NCI-H2196 (cell line): Measurements from ENCODE around the gene DPP4.

Source experiments
- DNase-seq: peaks from one replicate; lab custom pipeline; 2025; ENCODE audit not compliant: unreplicated experiment; lab: John Stamatoyannopoulos, UW

Gene DPP4

DNA sequence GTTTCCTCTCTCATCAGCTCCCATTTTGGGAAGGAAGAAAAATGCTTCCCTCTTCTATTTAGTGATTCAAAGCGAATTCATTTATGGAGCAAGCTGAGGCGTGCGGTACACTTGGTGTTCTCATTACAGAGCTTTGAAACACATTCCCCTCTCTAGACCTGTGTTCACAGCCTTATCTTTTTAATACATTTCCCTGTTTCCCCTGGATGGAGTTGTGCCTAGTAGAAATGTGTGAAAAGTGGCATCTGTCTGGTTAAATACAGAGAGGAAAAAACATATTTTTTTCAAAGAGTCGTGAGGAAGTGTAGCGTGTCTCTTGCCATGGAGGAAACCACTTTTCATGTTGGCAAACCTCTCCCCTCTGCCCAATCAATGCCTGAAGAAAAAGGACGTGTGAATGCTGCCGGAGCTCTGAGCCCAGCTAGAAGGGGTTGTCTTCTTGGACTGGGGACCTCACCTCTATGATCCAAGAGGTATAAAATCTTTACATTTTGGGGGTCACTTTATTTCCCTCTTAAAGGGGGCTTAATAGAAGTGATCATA is 52.4 kb downstream of the DPP4 start:
- no peak for DNase-seq

DNA sequence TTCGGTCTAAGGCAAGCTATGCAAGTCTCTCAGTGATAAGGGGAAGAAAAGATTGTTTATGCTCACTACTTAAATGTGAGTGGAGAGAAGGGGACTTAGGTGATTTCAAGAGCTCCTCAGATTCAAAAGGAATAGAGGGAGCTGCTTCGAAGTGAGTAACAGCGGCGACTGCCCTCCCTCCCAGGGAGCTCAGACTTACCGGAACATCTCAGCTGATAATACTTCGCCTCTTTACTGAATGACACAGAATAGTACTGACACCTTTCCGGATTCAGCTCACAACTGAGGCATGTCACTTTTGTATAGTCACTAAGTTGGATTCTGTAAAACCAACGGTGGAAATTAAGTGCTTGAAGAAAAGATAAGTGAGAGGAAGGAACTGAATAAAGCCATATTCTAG is 55.5 kb downstream of the DPP4 start:
- no peak for DNase-seq

DNA sequence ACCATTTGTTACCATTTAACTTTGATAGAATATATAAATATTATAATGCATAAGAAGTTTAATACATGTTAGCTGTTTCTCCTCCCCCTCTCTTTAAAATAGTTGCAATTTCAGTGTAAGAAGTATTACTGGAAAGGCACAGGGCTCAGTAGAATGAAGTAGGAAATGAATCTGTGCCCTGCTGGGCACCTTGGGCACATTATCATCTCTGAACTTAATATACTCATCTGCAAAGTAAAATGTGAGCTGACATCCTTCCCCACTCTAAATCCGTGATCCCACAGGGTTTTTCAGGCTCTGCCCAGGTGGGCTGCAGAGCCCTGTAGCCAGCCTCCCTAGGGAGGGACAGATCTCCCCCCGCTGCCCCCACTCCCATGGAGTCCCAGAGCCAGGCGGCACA is 56.8 kb downstream of the DPP4 start:
- no peak for DNase-seq

DNA sequence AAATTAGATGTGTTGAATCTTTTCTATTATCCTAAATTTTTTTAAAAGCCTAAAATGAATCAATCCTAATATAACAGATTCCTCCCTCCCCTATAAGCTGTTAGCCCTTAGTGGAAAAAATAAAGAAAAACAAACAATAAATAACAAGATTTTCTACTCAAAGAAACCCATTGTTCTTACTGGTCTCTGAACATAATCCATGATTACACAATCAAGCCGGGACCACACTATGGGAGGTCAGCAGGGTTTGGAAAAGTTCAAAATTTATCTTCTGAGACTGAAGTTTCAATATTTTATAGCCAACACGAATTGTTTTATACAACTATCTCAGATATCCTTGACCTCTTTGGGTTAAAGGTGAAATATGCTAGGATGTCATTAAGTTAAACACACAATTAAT is 57.9 kb downstream of the DPP4 start:
- DNase-seq = no peak

DNA sequence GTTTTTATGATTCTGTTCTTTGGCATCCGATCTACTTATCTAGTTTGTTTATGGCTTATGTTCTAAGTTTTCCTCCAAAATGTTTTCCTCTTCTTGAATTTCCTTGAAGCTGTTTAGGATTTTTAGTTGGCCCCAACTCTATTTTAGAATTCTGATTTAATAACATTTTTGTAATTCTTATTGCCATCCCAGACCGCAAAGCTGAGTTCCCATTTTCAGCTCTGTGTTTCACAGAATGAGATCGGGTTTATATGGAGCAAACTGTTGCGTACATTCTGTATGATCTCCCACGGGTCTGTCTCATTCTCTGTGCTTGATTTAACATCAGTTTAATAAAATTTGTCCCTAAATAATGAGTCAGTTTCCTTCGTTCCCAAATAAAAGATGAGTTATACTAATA is 59.3 kb downstream of the DPP4 start:
- DNase-seq = no peak

DNA sequence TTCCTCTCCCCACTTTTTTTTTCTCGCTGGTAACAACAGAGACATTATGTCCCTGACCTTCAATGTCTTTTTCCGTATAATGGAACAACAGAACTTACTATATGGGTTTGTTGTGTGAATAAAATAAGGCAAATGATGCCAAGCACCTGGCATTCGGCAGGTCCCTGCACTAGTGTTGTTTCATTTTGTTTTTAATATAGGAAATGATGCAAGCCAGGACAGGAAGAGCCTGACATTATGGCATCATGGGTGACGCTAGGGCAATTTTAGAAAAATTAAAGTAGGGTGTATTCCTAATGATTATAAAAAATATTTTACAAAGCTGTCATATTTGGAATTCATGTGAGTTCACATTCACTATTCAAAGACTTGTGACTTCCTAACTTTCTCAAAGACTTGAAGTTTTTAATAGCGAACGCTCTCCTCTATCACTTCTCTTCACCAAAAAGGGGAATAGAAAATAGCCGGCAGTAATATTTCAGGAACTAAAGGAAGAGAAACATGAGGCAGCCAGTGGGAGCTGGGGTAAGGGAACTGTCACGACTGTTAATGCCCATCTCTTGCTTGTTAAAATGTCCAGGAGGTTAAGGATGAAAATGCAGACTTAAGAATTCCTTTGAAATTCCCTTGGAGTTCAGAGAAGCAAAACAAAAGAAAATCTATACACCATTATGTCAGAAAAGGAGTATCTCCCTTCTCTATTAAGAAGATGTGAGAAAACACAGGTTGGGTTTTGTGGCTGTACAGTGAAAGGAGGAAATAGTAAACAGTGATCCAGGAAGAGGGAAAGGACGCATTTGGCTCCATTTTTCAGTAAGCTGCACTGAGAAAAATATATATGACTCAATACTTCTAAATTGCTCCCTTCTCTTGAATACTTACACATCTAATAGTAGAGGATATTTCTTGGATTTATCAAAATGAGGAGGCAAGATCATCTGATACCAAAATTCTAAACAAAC is 60.2 kb downstream of the DPP4 start:
- no peak for DNase-seq

DNA sequence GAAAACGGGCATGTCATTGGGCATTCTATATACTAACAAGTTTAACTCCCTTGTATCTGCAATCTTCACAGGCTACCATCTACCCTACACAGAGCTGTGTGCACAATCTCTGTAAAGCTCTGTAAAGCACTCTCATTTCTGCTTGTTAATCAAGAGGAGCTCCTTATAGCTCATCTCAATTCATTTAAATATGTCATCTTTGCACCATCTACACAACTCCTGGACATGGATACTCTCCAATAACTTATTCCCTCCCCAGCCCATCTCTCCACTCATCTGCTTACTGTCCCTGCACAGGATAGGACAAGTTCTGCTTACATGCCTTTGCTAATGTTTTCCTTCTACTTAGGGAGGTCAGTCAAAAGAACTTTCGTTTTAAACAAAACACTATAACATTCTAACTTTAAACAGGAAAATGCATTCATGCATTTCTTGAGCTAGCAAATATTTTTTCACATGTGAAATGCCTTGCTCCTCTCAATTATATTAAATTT is 61.4 kb downstream of the DPP4 start:
- no peak for DNase-seq

DNA sequence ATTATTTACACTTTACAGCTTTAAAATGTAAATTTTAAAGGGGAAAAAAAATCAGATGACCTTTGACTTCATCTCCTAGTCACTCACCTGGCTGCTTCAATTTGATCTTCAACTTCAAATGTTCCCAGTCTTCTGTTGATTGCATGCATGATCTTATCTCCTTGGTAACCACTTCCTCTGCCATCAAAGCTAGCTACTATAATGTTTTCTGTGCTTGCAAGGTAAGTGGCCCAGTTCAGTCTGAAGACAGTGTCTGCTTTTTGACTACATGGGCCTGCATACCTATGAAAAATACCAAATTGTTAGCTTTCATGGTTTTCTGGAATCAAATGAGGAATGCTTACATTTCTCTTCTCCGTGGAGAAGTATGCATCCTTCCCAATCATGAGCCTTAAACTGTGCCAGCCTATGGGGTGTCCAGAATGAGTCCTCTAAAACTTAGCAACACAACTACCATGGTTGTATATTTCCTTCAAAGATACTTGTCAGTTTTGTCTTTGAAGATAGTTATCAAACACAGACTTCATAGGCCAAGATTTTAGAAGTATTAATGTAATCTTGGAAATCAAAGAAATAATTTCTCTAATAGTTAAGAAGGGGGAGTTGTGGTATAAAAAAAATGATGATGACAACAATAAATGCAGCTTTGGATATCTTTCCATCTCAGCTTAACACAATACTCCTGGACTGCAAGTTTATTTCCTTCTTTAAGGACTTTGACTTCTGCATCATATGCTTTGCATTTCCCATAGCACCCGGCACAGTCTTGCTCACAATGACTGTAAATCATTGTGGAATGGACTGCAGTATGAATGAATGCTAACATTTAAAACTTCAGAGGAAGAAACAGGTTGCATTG is 62.1 kb downstream of the DPP4 start:
- DNase-seq = no peak

DNA sequence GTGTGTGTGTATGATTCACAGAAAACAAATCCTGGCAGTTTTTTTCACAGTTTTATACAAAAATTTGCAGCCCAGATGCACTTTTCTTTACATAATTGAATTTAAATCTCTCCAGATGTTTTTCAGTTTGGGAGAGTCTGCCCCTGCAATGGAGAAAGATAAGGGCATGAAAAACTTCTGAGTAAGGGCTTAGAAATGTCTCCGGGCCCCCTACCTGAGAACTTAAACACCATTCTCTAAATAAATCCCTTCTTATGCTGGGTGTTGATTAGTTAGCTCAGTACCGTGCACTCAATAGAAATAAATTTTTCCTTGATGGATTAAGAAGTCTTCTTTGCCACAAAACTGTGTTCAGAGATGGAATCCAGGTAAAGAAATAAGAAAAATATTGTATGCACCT is 64.5 kb downstream of the DPP4 start:
- no peak for DNase-seq

DNA sequence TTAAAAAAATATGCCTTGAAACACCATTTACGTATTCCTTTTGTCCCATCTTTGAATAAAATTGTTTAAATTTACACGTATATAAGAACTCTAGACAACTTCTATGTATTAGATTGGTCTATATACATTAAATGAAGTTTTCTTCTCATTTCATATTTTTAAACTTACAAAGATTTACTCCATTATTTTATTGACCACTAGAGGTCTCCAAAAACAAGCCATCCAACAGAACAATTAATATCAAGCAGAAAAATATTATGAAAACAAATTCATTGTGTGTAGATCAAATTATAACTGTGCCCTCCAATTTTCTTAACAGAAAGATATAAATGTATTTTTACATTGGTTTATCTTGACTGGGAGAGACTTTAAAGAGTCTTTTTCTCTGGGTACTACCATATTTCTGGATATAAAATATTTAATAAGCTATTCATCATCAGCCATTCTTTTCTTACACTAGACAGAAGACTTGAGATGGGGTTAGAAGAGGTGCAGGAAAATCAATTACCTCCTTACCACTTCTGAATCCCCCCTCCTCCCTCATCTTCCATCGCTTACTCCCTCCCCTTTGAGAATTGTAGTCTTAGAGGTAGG is 66.5 kb downstream of the DPP4 start:
- peak; percentile 12 for DNase-seq

DNA sequence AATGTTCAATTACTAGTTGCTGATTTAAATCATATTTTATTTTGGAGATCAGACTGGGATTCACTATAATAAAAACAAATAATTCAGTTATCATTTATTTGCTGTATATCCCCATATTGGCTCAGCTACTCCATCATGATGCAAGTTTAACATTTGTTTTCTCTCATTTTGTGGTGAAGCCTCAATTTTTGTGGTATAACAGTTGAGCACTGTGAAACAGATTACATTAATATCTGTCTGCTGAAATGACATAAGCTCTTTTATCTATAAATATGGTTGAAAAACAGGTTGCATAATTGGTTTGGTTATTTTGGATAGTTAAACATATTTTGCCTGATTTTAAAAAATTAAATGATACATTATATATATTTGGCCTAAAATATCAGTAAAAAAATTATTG is 67.7 kb downstream of the DPP4 start:
- no peak for DNase-seq

DNA sequence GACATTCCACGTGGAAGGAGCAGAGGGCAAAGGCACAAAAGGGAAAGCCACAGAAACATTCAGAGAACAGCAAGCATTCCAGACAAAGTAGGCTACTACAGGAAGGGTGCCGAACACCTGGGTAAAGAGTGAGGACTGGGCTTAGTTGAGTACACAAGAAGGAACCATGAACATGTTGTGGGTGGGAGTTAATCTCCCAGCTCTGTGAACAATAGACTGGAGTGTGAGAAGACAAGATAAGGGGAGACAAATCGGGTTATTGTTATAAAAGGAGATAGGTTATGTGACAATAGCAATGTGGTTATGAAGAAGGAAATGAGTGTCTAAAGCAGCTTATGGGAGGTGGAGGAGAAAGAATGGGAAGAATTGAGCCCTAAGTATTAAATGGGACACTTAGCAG is 70.0 kb downstream of the DPP4 start:
- DNase-seq = no peak

DNA sequence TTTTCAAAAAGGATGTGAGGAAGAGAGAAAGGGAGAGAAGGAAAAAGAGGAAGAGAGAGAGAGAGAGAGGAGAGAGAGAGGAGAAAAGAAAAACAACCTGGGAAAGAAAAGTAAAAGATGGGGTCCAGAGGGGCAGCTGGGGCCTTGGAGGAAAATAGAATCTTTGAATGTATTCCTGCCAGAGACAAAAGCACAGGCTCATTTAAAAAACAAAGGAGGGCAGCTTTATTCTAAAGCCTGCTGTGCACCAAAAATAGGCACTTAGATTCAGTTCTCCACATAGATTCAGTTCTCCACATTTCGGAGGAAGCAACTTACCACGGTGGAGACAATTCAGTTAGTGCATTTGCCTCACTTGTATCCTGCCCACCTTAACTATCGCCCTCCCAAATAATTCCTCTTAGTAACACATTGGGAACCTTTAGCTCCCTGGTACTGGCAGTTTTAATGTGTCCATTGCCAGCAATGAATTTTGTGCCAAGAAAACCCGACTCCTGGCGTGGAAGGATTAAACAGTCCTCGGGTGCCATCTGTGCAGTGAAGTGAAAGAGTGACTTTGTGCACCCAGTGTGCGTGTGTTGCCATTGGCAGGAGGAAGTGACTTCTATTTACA is 71.3 kb downstream of the DPP4 start:
- no peak for DNase-seq

DNA sequence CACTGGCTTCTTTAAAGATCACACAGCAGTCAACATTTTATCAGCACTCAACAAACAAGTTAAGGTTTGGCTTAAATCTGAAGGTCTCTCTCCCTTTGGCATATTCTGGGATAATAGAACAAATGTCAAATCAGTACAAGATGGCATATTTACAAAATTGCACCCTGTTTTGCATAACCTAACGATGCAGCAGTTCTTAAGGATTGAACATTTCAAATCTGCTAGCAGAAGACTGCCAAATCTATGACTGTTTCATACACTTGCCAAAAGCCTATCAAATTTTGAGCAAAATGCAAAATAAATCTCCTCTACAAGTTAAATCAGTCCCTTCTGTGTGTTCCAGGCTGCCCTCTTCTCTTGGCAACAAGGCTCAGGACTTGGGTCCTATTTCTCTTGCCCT is 73.6 kb downstream of the DPP4 start:
- no peak for DNase-seq

DNA sequence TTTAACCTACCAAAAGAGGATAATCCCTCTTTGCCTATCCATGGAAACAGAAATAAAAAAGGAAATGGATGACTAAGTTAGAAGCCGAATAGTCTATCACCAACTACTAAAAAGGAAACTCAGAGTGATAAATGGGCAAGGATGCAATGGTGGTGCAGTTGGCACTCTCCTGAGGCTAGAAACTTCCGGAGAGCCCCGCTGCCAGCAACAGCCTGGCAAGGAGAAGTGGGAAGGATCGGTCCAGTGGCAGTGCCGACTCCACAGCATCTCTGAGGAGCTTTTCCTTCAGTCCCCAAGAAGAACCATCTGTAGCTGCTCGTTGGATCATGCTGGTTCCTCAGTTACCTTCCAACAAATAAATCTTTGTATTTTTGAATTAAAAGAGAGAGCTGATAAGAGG is 74.7 kb downstream of the DPP4 start:
- DNase-seq = no peak

DNA sequence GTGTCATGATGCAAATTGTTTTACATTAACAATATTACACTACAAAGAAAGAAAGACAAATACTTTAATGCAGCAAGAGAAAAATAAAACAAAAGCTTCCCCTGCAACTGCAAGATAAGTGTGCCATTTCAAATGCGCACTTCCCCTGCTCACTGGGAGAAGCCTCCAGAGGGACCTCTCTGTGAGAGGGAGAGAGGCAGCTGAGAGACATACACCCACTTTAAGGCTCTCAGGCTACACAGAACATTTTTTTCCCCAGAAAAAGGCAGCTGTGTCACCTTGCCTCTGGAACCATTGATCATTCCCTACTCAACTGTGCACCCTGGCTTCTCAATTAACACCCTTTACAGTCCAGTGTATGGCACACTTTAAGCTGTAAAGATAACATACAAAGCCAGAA is 75.2 kb downstream of the DPP4 start:
- no peak for DNase-seq

DNA sequence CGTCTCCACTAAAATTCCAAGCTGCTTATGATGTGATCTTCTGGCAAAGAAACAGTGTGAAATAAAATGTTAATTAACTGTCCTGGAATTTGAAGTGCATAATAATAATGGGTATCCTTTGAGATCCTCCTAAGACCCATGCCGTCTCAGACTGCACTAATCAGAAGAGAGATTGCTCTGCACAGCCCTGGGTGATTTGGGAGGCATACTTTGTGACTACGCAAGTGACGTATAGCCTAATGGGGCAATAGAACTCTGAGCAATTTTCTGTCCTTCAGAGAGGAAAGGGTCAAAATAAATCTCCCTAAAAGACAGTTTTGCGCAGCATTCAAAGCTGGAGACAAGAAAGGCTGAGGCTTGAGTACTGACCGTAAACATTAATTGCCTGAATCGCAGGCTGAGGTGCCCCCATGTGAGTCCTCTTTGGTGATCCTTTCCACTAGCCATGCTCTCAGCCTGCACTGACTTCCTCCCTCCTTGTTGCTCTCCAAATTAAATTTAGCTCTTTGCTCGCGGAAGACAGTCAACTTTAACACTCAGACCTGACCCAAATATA is 76.0 kb downstream of the DPP4 start:
- DNase-seq = no peak

DNA sequence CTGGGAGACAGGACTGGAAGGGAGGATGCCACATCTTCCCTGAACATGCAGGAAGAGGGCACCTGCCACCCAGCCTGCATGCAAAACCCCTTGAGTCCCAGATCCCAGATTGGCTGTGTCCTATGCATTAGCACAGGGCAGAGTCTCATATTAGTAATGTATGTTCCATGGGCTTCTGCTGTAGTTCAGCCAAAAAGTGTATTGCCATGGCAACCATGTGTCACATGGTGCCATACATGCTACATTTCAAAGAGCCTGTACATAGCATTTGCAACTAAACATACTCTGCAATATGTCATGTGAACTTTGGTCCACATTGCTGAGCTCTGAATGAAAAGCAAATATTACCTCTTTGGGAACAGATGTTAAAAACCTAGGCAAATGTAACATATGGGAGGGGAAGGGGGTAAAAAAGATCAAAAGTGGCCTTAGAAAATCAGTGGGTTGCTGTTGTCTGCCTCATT is 78.4 kb downstream of the DPP4 start:
- no peak for DNase-seq

DNA sequence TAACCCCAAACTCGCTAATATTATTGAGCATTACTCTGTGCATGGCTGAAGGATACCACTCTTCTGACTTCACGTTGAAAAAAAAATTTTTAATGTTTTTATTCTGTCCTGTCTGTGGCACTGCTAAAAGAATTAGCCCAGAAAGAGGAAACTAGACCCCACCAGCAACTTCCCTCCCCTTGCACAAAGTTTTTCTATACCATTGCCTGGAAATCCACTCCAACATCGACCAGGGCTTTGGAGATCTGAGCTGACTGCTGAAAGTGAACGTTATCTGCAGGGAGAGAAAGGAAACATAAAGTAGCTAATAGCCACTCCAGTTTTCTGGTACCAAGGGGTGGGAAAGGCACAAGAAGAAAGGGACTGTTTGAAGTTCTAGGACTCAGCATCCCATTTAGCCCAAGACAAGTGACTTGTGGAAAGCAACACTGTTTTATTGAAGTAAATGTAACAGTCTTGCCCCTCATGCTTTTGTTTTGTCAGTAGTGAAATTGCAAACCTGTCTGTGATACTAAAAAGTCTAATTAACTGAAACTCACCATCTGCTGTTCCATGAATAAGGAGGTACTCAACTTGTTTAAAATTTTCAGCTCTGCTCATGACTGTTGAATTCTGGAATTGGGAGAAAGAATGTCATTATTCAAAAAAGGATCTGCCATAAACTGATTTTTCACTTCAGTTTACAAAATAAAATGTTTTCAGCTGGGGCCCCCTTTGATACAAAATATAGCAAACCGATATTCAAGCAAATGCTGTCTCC is 79.1 kb downstream of the DPP4 start:
- no peak for DNase-seq

DNA sequence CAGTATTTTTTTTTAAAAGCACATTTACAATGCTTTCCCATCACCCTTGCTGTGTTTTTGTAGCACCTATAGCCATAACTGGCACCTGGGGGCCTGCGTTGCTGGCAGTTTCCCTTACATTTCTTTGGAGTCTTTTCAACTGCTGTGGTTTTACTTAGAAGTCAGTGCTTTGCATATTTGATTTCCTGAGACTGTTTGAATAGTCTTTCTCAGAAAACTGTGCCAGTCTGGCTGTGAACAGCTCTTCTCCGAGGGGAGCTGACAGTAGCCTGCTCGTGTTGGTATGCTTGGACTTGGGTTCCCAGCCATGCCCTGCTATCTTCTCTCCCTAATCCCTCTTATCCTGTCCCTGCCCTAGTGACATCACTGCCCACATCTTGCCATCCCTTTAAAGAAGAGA is 81.5 kb downstream of the DPP4 start:
- DNase-seq = no peak
